Measurements from ENCODE around the gene PBRM1.

- no peak for TF ChIP-seq EZH2 (IDR thresholded peaks at IDR 0.05; ENCODE audit: low read depth, low read length, severe bottlenecking)
- no peak for TF ChIP-seq TCF12 (IDR thresholded peaks at IDR 0.05; ENCODE audit: low read depth, low read length)
- no peak for TF ChIP-seq TEAD4 (IDR thresholded peaks at IDR 0.05; ENCODE audit: low read depth, low read length)
- TF ChIP-seq, protein P1, sequence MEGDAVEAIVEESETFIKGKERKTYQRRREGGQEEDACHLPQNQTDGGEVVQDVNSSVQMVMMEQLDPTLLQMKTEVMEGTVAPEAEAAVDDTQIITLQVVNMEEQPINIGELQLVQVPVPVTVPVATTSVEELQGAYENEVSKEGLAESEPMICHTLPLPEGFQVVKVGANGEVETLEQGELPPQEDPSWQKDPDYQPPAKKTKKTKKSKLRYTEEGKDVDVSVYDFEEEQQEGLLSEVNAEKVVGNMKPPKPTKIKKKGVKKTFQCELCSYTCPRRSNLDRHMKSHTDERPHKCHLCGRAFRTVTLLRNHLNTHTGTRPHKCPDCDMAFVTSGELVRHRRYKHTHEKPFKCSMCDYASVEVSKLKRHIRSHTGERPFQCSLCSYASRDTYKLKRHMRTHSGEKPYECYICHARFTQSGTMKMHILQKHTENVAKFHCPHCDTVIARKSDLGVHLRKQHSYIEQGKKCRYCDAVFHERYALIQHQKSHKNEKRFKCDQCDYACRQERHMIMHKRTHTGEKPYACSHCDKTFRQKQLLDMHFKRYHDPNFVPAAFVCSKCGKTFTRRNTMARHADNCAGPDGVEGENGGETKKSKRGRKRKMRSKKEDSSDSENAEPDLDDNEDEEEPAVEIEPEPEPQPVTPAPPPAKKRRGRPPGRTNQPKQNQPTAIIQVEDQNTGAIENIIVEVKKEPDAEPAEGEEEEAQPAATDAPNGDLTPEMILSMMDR (IDR thresholded peaks at IDR 0.05; ENCODE audit: control extremely low read depth in 1 of 3, insufficient read depth in 1 of 3, low read depth in 1 of 3, low read length in 3 of 3): no peak
- no peak for TF ChIP-seq RFX5 (IDR thresholded peaks at IDR 0.05; ENCODE audit: borderline replicate concordance, low read depth, low read length)
- no peak for TF ChIP-seq POLR2AphosphoS5 (IDR thresholded peaks at IDR 0.05; ENCODE audit: low read depth, low read length)
- TF ChIP-seq RNF2 (IDR thresholded peaks at IDR 0.05; ENCODE audit: borderline replicate concordance, low read depth, low read length, missing control alignments, poor library complexity, severe bottlenecking): no peak
Observed at GRCh38 chr3:52532517-52532837, 153.2 kb downstream of the PBRM1 start.

Measured in H1 (cell line).